LHCN-M2 (cell line): ENCODE measurements around the gene CDH13. TPM values are rescaled to one million over a fixed set of nuclear protein-coding genes. Genes with fewer than 3 reads are reported as not detected.
A peak's percentile ranks its signal among the peaks of the same experiment; 100 is the strongest.

Source experiments
- DNase-seq: peaks from one replicate; pipeline ENCODE4 v3.0.0-alpha.2; 2012; ENCODE audit warnings: low read depth
- total RNA-seq: library from RNA; depleted of rRNA; stranded (reverse); fragments of >200 nt; gene quantifications from 2 replicates; pipeline ENCODE4 v1.2.3, GENCODE V29; 2014

The CDH13 gene
- total RNA-seq, 1 experiment from 2014 or later, result 140 TPM

DNA sequence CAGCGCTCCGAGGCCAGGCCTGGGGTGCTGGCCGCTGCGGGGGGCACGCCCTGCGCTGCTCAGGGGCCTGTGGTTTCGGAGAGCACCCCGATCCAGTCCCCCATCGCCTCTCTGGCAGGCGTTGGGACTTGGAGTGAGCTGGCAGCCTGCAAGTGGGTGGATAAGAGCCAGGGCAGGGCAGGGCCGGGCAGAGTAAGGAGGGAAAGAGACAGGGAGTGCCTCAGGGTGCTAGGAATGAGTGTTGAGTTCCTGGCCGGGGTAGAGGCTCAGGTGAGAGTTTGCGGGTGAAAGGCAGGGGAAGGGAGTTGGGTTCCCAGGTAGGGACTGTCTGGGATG is 1.3 kb downstream of the CDH13 start:
- peak; percentile 84 for DNase-seq

DNA sequence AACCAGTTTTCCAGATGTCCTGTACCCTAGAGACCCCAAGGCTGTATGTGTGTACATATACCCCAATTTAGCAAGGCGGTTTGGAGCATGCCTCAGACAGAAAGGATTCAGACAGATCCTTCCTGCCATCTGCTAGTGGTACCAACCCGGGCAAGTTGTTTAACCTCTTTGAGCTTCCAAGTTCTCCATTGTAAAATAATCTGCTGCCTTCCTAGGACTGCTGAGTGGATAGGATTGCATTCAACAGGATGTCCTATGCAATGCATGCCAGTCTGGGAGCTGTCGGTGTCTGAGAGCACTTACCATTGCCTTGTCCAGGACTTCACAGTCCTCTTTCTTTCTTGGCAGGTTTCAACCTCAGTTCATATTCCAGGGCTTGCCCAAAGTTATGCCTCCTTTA is 1.9 kb downstream of the CDH13 start:
- DNase-seq, result no peak

DNA sequence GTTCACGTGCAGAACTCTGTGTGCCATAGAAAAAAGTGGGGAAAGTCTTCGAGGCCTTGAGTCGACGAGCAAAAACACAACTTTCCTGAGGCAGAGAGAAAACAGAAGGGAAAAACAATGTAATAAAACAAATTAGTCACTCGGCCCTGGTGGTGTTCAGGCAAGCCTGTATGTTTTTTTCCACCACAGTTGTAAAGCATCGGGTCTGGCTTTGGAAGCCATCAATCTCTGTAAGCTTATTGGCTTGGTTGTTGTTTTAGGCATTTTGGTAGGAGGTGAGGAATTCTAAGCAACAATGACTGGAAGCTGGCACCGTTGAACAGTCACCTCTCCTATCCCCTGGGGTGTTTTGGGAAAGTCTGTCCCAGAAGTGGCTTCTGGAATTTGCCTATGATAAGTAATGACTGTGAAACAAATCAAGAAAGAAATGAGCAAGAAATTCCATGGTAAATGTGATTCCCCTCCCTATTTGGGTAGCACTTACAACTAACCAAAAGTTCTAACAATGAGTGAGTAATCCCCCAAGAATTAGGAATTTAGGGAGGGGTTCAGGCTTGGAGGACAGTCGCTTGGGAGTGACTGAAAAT is 2.8 kb downstream of the CDH13 start:
- peak; percentile 92 for DNase-seq

DNA sequence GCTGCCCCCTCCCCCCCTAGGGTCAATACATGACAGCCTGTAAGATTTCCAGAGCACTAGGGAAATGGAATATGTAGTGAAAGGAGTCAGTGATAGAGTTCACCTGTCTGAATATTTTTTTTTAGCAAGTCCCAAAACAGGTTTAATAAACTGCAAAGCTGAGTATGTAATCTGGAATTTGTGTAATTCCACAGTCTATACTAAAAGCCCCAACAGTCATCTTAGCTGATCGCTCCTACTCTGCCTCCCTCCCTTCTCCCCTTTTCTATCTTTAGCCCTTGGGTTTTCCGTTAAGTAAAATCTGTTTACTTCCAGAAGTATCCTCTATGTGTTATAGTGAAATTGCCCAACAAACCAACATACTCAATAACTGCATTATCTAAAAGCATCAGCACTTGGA is 3.5 kb downstream of the CDH13 start:
- DNase-seq, result peak; percentile 48

DNA sequence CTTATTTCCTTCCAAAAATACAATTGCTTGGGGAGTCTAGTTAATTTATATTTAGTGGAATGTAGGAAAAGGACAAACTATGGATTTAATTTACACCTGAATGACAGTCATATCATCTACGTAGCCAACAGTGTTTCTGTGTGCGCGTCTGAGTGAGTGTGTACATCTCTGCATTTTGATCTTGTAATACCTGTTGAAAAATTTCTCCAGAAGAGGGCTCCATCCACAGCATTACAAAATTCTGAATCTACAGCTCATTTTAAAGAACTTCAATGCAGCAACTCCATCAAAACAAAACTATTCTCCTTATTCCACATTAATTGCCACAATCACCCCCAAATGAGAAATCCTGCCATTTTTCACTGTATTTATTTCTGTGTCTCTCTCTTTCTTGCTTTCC is 3.9 kb downstream of the CDH13 start:
- no peak for DNase-seq

DNA sequence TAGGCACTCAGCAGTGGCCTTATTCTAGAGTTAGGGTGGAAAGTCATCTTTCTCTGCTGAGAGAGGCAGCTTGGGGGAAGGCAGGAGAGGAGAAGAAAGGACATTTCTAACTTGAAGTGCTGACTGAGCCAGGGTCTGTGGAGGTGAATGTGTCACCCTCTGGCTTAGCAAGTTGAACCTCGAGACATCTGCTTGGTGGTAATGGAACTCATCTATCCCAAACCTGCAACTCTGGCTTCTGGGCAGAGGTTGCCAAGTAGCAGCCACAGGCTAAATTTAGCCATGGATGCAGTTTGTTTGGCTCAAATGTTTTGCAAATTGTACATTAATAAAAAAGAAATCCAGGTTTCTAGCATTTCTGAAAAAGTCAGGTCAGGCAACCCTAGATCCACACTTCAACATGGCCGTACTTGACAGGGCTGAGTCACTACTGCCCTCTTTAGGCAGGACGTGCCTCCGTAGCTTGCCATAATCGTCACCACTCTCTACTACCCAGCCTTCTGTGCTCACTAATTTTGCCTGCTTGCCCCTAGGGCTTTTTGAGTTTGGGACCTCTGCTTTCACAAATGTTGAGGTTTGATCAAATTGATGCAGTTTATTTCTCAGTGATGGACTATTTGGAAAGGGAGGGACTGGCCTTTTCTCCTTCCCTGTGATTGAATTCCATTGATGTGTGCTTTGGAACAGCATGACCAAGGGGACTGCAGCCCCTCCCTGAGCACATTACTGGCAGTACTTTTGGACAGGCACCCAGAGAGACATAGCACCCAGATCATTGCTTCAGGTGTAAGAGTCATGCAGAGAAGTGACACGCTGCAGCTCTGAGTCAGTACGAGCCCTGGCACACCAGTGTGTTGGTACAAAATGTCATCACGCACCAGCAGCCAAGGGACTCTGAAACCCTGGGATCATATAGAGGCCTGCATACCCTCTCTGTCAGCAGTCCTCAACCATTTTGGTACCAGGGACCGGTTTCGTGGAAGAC is 5.2 kb downstream of the CDH13 start:
- DNase-seq, result peak; percentile 64

DNA sequence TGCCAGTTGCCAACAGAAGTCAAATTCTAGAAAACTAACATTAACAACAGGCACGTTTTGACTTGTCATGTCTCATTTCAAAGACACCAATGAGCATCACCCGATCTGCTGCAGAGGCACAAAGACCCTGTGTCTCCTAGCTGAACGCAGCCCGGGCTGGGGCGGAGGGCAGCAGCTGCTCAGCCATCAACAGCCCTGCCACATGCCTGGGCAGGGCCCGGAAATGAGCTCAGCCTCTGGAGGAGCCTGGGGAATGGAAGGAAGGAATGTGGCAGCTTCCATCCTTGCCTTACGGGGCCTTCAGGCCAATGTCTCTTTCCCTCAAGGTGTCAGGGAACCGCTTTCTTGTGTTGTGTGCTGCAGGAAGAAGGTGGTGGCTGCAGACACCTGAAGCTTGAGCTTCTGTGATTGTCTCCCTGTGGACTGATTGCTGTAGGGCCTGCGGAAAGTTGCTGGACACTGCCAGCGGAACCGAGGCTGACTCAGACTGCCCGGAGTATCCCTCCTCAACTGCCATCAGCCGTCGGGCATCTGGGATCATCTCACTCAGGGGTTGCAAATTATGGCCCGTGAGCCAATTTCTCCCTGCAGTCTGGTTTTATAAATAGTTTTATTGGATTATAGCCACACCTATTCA is 7.3 kb downstream of the CDH13 start:
- peak; percentile 94 for DNase-seq

DNA sequence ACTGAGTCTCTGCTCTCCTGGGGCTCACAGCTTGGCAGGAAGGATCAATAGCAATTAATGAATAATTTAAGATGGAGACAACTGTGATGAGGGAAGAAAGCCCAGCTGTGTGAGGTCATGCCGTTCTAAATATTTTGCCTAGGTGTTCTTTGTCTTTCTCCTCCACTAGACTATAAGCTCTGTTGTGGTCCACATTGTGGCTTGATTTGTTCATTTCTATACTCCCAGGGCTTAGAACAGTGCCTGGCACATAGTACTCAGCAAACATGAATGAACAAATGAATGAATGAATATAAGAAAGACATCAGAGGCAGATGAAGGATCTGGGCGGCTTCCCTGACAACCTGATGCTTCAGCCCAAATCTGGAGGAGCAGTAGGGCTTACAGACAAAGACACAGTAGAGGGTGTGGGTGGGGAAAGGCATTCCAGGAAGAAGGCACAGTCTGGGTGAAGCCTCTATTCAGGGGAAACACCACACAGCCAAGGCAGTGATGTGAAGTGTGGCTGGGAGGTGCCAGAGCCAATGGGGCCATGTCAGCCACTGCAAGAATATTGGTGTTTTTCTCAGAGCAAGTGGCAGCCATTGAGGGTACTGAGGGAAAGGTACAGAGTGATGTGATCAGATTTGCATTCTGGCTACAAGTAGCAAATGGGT is 8.3 kb downstream of the CDH13 start:
- no peak for DNase-seq

DNA sequence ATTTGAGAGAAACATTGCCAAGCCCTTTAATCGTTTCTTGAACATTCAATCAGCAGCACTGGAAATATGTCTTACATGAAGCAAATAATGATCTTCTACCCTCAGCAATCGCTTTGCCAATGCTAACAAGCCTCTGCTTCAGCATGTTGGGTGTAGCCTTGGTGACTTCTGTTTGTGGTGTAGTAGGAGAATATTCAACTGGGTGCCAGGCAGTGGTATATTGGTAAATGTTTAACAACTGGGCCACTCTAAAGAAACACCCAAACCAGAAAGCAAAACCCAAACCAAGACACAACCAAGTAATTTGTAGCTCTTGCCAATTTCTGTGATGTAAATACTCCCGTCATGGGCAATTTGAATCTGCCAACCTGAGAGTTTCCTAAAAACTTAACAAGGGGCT is 9.7 kb downstream of the CDH13 start:
- DNase-seq, result no peak

DNA sequence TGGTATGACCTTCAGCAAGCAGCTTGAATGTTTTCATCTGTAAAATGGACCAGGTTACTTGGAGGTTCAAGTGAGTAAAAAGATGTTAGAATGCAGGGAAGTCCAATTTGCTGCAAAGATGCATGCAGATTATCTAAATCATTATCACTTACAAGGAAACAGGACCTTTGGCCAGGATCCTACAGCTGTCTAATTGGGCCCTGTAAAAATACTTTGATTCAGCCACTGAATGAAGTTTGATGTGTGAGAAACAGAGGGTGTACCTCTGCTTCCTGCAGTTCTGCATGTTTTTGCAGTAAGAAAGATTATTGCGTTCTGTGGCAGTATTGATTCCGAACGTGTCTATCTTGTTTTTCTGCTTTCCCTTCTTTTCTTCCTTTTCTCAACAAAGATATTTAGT is 10.2 kb downstream of the CDH13 start:
- DNase-seq, result no peak

DNA sequence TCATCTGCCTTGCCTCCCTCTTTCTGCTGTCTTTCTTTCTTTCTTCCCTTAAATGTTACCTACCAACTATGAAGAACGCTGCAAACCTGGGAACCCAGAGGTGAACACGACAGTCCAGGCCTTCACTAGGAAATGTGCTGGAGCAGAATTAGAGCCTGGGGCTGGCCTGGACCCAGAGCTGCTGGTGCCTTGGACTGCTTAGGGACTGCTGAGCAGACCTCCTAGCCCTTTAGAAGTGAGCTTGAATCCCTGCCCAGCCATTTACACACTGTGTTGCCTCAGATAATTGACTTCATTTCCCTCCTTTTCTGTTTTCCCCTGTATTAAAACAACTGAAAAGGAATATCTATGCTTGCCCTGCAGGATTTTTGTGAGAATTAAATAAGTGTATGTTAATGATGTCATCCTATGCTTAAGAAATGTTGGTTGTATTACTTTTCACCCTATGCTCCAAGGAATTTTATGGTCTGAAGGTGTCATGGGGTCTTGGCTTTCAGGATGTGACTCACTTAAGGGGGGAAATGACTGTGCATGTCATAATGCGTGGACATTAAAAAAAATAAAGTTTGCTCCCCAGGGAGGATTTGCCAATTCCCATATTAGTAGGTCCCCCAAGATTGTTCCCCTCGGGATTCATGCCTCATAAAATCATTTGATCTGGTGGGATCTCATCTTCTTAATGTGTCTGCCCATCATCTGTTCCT is 11.5 kb downstream of the CDH13 start:
- DNase-seq, result peak; percentile 91

DNA sequence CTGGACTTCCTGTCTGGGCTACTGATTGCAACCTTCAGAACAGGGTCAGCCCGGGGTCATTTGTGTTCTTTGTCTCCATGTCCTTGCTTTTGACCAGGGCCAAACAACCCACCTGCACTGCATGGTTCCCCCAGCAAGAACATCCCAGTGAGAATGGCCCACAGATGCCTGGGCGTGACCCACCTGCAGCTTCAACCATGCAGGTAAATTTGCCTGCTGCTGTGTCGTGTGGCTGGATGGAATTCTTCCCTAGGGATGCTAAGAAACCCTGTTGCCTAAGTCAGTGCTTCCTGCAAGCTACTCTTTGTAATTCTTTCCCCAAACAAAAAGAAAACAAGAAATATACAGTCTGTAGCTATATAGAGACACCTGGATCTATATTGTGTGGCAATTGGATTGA is 12.5 kb downstream of the CDH13 start:
- DNase-seq, result no peak

DNA sequence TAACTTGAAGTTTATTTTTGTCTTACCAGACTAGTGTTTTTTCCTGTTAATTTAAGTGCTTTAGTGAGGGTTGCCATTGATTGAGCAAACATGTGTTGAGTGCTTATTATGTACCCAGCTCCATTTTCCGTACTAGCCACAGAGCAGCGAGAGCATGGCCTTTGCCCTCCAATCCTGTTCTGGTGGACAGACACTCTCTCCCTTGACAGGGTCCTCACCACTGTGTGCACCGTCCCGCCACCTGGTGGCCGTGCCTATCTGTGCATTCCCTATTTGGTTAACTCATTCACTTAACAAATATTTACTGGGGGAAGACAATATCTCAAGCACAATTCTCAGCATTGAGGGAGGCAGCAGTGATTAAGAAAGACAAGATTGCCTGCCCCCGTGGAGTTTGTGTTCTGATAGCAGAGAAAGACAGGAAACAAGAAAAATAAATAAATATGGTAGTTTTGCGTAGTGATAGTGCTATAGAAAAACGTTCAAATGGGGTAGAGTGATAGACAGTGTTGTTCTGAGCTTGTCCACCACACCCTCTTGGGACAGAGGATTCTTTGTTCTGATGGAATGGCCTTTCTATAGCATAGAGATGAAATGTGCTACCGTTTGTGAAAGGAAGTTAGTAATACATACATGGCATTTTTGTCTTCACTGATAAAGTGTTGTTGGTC is 13.0 kb downstream of the CDH13 start:
- DNase-seq, result peak; percentile 79

DNA sequence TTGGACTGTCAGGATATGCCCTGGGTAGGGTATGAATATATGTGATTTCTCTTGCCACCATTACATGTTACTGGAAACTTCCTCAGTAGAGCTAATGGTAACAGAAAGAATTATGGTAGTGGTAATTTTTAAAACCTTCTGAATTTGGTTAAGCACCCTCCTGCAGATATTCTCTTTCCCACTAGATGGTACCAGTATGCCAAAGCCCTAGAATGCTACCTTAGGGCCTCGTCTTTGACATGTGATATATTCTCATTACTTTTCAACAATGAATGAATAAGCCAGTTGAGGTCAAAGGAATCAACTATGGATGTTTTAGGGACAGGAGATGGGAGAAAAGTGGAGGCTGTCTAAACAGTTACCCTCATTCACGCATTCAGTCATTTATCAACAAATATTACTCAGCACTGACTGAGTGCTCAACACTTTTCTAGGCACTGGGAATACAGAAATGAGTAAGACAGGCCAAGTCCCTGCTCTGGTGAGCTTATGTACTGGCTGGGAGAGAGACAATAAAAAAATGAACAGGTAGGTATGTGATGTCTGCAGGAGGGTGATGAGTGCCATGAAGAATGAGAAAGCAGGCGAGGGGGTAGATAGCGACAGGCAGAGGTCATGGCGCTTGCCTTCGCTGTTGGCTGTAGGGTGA is 14.7 kb downstream of the CDH13 start:
- DNase-seq, result peak; percentile 63

DNA sequence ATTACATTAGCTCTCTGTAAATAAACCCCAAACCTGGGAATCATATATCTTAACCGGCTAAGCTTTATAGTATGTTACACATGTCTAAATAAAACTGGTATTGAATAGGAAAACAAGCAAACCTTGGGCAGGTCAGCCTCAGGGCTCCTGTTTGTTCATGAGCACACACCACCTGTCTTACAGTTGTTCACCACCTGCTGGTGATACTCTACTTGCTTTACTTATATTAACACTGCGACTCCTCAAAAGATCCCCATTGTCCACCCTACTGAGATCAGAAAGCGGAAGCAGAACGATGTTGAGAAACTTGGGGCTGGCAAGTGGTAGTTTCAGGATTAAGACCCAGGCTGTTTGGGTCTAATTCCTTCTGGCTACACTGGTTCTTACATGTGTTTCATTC is 16.4 kb downstream of the CDH13 start:
- no peak for DNase-seq

DNA sequence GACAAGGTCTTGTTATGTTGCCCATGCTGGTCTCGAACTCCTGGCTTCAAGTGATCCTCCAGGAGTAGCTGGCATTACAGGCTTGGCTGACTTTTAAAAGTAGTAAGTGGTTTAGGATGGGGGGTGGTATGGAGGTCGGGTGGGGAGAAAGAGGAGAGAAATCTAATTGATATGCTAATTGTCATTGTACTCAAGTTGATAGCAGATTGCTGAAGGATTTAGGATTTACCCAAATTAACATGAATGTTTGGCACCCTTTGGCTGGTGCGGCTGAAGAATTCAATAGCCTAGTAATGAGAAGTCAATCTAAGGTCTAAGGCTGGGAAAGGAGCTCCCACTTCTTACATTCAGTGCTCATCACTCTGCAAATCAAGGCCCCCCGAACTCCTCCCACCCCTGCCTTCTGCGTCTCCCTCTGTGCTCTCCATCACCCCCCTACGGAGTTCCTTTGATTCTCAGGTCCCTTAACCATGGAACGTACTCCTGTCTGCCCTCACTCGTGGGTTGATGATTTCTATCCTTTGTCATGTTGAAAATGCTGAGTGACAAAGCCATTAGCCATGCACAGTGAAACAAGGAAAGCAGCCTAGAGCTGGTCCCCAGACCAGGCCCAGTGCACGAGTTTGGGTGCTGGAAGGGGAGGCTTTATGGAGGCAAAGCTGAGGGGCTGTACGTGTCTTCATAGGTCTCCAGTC is 17.3 kb downstream of the CDH13 start:
- no peak for DNase-seq

DNA sequence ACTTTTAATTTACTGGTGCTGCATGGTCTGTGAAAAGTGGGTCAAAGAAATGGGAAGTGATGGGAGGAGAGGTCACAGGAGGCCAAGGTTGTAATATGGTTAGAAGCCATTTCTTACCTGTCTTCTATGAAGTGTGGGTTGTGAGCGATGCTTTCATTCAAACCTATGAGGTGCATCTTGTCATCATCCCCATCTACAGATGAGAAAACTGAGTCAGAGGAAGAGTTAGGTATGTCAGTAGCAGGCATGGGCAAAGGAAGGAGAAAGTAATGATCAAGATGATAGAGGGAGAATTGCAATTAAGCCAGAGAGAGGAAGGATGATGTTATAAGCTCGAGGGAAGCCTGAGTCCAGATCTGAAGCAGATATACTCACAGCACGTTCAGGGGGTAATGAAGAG is 19.7 kb downstream of the CDH13 start:
- no peak for DNase-seq

DNA sequence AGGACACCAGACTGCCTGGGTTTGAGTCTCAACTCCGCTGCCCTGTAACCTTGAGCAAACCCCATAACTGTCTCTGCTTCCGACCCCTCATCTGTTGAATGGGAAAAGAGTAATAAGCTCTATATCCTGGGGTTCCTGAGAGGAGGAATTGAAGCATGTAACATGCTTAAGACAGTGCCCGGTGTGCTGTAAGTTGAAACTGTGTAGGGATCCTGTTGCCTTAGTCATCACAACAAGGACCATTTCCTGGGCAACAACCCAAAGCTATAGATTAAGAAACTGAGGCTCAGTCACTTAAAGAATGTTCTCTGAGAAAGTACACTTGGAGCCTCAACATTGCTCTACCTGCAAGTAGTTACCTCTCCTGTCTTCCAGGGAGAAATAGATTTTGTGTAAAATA is 23.0 kb downstream of the CDH13 start:
- no peak for DNase-seq

DNA sequence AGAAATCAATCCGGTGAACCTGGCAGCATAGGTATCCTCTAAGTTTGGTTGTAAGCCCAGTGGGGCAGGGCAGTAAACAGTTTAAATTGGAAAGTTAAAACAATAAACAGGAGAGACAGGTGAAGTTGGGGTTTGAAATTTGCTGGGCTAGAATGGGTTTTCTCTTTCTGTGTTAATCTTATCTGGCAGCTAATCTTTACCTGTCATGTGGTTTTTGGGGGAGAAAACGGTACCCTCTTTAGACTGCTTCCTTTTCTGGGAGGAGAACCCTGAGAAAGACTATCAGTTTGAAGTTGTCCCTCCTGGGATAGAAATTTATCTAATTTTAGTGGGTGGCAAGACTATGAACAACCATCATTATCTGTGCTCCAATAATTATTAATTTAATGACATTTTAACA is 24.0 kb downstream of the CDH13 start:
- DNase-seq, result no peak
